Measurements from ENCODE around the gene WDR6.

Gene WDR6

GRCh38 chr3:49024449-49024848 is 17.3 kb downstream of the WDR6 start:
- no peak overlapping the region for H3K4me3 ChIP-seq (ENCODE audit: low read length)

DNA sequence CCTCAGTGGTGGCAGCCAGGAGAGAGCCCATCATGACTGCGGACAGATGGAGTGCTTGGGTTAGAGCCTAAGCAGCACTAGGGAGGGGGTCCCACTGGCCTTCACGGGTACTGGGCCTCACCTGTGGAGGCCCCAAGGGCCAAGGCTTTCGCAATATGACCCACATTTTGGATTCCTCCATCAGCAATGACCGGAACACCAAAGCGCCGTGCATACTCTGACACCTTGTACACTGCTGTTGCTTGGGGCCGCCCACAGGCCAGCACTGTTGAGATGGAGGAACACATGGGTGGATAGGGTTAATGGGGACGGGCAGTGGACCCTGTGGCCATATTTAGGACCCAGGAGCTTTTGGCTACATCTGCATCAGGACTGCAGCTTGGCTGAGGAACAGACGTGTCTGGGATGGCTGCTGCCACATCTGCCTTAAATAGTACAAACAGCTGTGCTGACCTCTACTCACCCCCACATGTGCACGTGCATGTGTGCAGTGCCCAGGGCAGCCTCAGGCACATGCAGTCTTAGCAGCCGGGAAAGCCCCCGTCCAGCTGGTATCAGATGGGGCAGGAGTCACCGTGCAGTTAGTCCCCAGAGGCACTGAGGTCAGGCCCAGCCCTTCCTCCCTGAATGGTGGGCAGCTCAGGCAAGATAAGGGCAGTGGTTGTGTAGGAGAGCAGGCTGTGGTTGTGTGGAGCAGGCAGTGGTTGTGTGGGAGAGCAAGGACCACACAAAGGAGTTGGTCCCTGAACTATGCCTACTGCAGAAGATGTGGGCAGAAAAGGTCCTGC is 18.0 kb downstream of the WDR6 start:
- no peak for TF ChIP-seq ZNF274 (IDR thresholded peaks at IDR 0.05; ENCODE audit: low read depth, low read length)

More at GRCh38 chr3:49024449-49024848, 17.3 kb downstream of the WDR6 start:
- no peak for TF ChIP-seq ZNF274 (IDR thresholded peaks at IDR 0.05; ENCODE audit: low read depth, low read length)

DNA sequence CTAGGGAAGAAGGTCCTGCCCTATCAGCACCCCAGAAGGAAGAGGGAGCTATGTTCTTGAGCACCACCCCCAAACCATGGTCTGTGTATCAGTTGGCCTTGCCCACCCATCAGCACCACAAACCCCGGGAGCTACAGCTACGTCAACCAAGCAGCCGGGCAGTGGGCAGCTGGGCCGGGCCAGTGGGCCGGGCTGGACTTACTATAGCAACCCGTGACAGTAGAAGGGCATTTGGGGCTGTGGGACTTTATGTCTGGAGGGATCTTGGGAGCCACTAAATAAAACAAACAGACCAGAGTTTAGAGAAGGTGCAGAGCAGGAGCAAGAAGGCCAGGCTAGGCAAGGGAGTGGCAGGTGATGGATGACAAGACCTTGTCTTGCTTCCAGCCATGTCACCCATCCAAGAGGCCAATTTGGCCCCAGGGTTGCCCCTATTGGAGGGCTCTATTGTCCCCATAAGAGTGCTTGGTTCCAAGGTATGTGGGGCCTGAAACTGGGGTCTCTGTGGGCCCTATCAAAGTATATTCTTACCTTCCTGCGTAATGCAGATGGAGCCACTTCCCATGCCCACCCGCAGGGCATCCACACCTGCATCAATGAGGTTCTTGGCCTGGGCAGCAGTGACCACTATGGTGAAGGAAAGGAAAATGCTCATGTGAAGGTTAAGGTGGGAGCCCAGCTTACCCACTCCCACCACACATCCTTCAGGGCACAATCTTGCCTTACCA is 18.8 kb downstream of the WDR6 start:
- TF ChIP-seq ZNF274 (IDR thresholded peaks at IDR 0.05; ENCODE audit: low read depth, low read length), result no peak
- no peak overlapping the region for H3K4me3 ChIP-seq (ENCODE audit: low read length)

More for the DNA sequence above, 18.0 kb downstream of the WDR6 start:
- H3K4me3 ChIP-seq (ENCODE audit: low read length), result no peak overlapping the region

GRCh38 chr3:49026536-49026935 is 19.3 kb downstream of the WDR6 start:
- no peak for TF ChIP-seq ZNF274 (IDR thresholded peaks at IDR 0.05; ENCODE audit: low read depth, low read length)
- H3K4me3 ChIP-seq (ENCODE audit: low read length), result no peak overlapping the region

GRCh38 chr3:49027634-49028033 is 20.4 kb downstream of the WDR6 start:
- H3K4me3 ChIP-seq (ENCODE audit: low read length), result peak overlapping the region; percentile 77; the same call in 1 of the 2 replicates
- TF ChIP-seq ZNF274 (IDR thresholded peaks at IDR 0.05; ENCODE audit: low read depth, low read length), result no peak

GRCh38 chr3:49028298-49028672 is 21.1 kb downstream of the WDR6 start:
- H3K4me3 ChIP-seq (ENCODE audit: low read length), result peak overlapping the region; percentile 77
- no peak for TF ChIP-seq ZNF274 (IDR thresholded peaks at IDR 0.05; ENCODE audit: low read depth, low read length)

DNA sequence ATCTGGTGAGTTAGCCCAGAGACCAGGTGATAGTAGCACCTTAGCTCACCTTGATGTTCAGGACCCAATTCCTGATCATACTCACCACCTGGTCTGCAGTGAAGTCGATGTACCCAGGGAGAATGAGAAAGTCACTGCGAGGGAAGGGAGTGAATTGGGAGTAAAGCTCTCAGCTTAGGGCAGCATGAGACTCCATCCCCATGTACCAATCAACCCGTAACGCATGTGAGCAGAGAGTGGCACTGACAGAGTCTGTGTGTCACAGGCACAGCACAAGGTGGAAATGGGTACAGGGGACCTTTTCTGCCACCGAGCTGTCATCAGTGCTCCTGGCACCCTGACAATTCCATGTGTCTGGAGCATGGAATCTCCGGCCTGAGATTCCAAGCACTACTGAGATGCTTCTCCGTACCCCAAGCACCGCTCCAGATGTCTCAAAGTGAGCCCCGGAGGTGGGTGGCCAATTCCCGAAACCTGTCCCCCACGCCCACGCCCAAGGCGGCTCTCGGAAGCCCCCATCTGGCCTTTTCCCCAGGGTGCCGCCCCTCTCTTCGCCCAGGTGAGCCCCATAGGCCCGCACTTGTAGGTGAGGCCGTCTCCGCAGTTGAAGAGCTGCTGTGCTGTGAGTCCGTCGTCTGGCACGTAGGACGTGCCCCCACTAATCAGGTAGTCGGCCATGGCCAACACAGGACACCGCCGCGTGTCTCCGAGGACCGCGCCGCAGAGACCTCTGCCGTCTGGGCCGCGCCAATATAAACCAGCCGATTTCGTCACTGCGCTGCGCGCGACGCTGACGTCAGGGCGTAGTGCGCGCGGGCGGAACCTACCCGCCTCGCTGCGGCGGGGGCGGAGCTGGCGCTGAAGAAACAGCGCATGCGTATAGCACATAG is 21.7 kb downstream of the WDR6 start, which contains the start of gene IMPDH2:
IMPDH2 (minus strand) TSS at position 726 of the 890 bp plus-strand sequence; CDS start at position 678, 48 bp downstream.
- peak within 1 kb of the TSS; percentile 77 for H3K4me3 ChIP-seq (ENCODE audit: low read length)
- TF ChIP-seq ZNF274 (IDR thresholded peaks at IDR 0.05; ENCODE audit: low read depth, low read length), result no peak

GRCh38 chr3:49029563-49029884 is 22.3 kb downstream of the WDR6 start:
- TF ChIP-seq ZNF274 (IDR thresholded peaks at IDR 0.05; ENCODE audit: low read depth, low read length), result no peak
- no peak overlapping the region for H3K4me3 ChIP-seq (ENCODE audit: low read length)

DNA sequence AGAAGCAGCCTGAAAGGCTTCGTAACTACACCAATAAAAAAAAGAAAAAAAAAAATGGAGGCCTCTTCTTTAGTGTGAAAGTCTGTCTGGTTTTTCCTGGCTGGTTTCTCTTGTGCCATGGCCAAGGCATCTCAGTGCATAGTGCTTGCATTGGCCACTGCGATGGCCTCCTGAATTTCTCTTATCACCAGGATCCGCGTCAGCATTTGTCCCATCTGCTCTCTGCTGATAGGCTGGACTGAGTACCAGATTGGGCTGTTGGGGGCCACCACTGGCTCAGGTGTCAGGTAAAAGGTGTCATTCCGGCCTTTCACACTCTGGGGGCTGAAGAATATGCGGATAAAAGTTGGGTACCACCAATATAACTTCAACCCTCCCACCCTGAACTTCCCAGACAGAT is 23.1 kb downstream of the WDR6 start:
- TF ChIP-seq ZNF274 (IDR thresholded peaks at IDR 0.05; ENCODE audit: low read depth, low read length), result no peak
- H3K4me3 ChIP-seq (ENCODE audit: low read length), result no peak overlapping the region

DNA sequence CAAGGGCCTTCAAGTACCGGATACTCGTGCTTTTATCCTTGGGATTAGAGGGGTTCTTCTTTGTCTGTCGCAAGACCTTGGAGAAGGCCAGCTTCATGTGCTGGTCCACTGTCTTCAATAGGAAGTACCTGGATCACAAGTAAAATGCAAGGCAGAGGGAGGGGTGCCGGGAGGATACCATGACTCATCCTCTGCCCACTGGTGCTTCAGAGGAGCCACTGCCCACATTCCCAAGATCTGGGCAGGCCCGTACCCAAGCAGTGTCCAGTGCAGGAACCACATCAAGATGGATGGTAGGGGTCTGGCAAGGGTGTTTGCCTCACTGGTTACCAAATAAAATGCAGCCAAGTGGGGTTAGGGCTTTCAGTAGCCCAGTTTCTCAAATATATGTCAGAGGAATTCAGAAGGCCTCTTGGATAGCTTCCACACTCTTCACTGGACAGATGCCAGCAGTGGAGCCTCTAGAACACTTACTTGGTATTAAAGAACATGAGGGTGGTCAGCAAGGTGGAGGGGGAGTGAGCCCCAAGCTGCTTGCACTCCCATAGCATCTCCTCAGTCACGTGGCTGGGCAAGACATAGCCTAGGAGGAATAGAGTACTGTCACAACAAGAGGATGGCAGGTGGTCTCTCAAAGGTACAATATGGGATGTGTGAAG is 25.6 kb downstream of the WDR6 start:
- no peak for TF ChIP-seq ZNF274 (IDR thresholded peaks at IDR 0.05; ENCODE audit: low read depth, low read length)
- no peak overlapping the region for H3K4me3 ChIP-seq (ENCODE audit: low read length)

DNA sequence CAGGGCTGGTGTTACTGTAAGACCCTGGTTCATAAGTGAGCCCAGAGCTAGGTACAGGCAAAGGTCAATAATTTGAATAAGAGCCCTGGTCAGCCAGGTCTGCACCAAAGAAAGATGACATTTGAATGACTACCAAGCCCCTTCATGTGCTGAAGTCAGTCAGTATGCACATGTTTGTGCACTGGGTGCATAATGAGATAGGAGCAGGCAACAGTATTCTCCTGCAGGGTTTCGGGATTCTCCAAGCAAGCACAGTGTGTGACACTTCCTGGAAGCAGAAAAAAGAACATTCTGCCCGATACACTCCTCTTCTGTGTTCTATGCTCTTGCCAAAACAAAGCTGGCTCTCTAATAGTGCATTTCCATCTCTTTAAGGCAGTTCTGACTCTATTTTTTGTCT is 27.5 kb downstream of the WDR6 start:
- no peak for TF ChIP-seq ZNF274 (IDR thresholded peaks at IDR 0.05; ENCODE audit: low read depth, low read length)
- H3K4me3 ChIP-seq (ENCODE audit: low read length), result no peak overlapping the region

GRCh38 chr3:49035281-49035680 is 28.1 kb downstream of the WDR6 start:
- no peak for TF ChIP-seq ZNF274 (IDR thresholded peaks at IDR 0.05; ENCODE audit: low read depth, low read length)

GRCh38 chr3:49053543-49053942 is 46.4 kb downstream of the WDR6 start:
- TF ChIP-seq ZNF274 (IDR thresholded peaks at IDR 0.05; ENCODE audit: low read depth, low read length), result no peak
- no peak overlapping the region for H3K4me3 ChIP-seq (ENCODE audit: low read length)

More at GRCh38 chr3:49035281-49035680, 28.1 kb downstream of the WDR6 start:
- no peak overlapping the region for H3K4me3 ChIP-seq (ENCODE audit: low read length)
